HCT116 (cell line): ENCODE data around the gene C4BPA. TPM values are rescaled to one million over a fixed set of nuclear protein-coding genes. Genes with fewer than 3 reads are reported as not detected.

Experiments used
- ATAC-seq: fragments of 200-7000 bp; cut with Tn5 transposase; 2 replicates; pipeline ENCODE4 v1.9.1; 2020; ENCODE audit warnings: mild to moderate bottlenecking, moderate library complexity
- BruUV-seq: library from RNA; stranded (reverse); fragments of 400-500 nt; replicated peaks from 2 replicates; lab custom pipeline; 2021; lab: Mats Ljungman, UMichigan
- CTCF ChIA-PET: fragments of 300-600 bp; sonication (Branson Sonifier 250); formaldehyde crosslinking; loops from one replicate; lab custom pipeline; 2021; ENCODE audit warnings: antibody characterized with exemption; lab: Charles Lee
- POLR2A ChIA-PET: fragments of 300-600, 350-600 bp; sonication (Branson Sonifier 250); formaldehyde crosslinking; loops from one replicate; lab custom pipeline; 2021; ENCODE audit warnings: antibody characterized with exemption; lab: Charles Lee
- RAD21 ChIA-PET, 2 experiments: fragments of 300-600 bp; sonication (Branson Sonifier 250); formaldehyde crosslinking; loops; one replicate each; lab custom pipeline; 2023; ENCODE audit warnings: low total read pairs in 2 of 2; ENCODE audit not compliant: uncharacterized antibody in 2 of 2, unreplicated experiment in 2 of 2, low non-redundant PET in 1 of 2; lab: Charles Lee
- DNase-seq: peaks from one replicate; pipeline ENCODE4 v3.0.0-alpha.2; 2010; ENCODE audit warnings: low read depth, low spot score
- H2AFZ ChIP-seq: fragments of 200-600 bp; shearing (Covaris generic), sonication (generic); 2 replicates; pipeline ENCODE4 v1.6.1; 2017; ENCODE audit warnings: low read depth, mixed run types, mixed read lengths, antibody characterized with exemption, low read length; ENCODE audit not compliant: poor library complexity, severe bottlenecking
- H3K27ac ChIP-seq: 2 replicates; pipeline ENCODE4 v1.5.1; 2012; ENCODE audit warnings: low read depth, low read length
- H3K27me3 ChIP-seq: fragments of 200-600 bp; sonication (generic); 2 replicates; pipeline ENCODE4 v1.6.1; 2016; ENCODE audit warnings: mixed run types, low read length, mixed read lengths; ENCODE audit not compliant: insufficient read depth
- H3K36me3 ChIP-seq, 2 experiments: fragments of 200-500 bp in 1 of 2; fragments of 200-600 bp in 1 of 2; sonication (Bioruptor generic) in 1 of 2; sonication (generic) in 1 of 2; 2 replicates each; pipeline versions ENCODE4 v1.5.1 to v1.6.1; 2014 to 2016; ENCODE audit warnings: low read length in 2 of 2, inconsistent platforms in 1 of 2, mixed read lengths in 1 of 2, mixed run types in 1 of 2; ENCODE audit not compliant: insufficient read depth in 2 of 2, control insufficient read depth in 1 of 2
- H3K4me1 ChIP-seq, 2 experiments: fragments of 200-600 bp in 1 of 2; sonication (generic) in 1 of 2; 2 replicates each; pipeline versions ENCODE4 v1.5.1 to v1.6.1; 2012 to 2017; ENCODE audit warnings: low read length in 2 of 2, inconsistent platforms in 1 of 2, mild to moderate bottlenecking in 1 of 2, mixed read lengths in 1 of 2, mixed run types in 1 of 2, moderate library complexity in 1 of 2; ENCODE audit not compliant: insufficient read depth in 2 of 2, control insufficient read depth in 1 of 2
- H3K4me2 ChIP-seq: fragments of 200-600 bp; sonication (generic); 2 replicates; pipeline ENCODE4 v1.6.1; 2017; ENCODE audit warnings: mixed run types, low read length, mixed read lengths
- H3K4me3 ChIP-seq, 2 experiments: fragments of 200-600 bp in 1 of 2; sonication (generic) in 1 of 2; replicated peaks in 1 of 2; 2 replicates each; pipeline ENCODE4 v1.5.1; 2011 to 2016; ENCODE audit warnings: low read length in 2 of 2, control low read depth in 1 of 2, low read depth in 1 of 2, mild to moderate bottlenecking in 1 of 2, mixed read lengths in 1 of 2, mixed run types in 1 of 2
- H3K79me2 ChIP-seq: fragments of 200-600 bp; sonication (generic); 2 replicates; pipeline ENCODE4 v1.6.1; 2017; ENCODE audit warnings: mild to moderate bottlenecking, mixed run types, low read length, moderate library complexity, mixed read lengths; ENCODE audit not compliant: insufficient read depth
- H3K9ac ChIP-seq: fragments of 200-600 bp; sonication (generic); 2 replicates; pipeline ENCODE4 v1.6.1; 2016; ENCODE audit warnings: low read length, mixed read lengths
- H3K9me2 ChIP-seq: fragments of 200-600 bp; sonication (generic), shearing (Covaris generic); 2 replicates; pipeline ENCODE4 v1.6.1; 2017; ENCODE audit warnings: mixed run types, mild to moderate bottlenecking, moderate library complexity; ENCODE audit not compliant: insufficient read depth
- H3K9me3 ChIP-seq, 2 experiments: fragments of 200-500 bp in 1 of 2; fragments of 200-600 bp in 1 of 2; sonication (Bioruptor generic) in 1 of 2; sonication (generic) in 1 of 2; 2 replicates each; pipeline ENCODE4 v1.6.1; 2014 to 2017; ENCODE audit warnings: low read length in 2 of 2, mixed read lengths in 2 of 2, inconsistent platforms in 1 of 2, low read depth in 1 of 2, mild to moderate bottlenecking in 1 of 2, mixed run types in 1 of 2, moderate library complexity in 1 of 2; ENCODE audit not compliant: control insufficient read depth in 1 of 2, insufficient read depth in 1 of 2
- H4K20me1 ChIP-seq: fragments of 200-600 bp; sonication (generic), shearing (Covaris generic); 2 replicates; pipeline ENCODE4 v1.6.1; 2017; ENCODE audit warnings: mixed run types, mild to moderate bottlenecking, moderate library complexity; ENCODE audit not compliant: insufficient read depth
- ATF3 ChIP-seq: IDR thresholded peaks from 2 replicates; pipeline ENCODE4 v1.6.1; 2012
- CBX3 ChIP-seq: IDR thresholded peaks from 2 replicates; pipeline ENCODE4 v1.6.1; 2012; ENCODE audit warnings: low read depth
- CEBPB ChIP-seq: IDR thresholded peaks from 2 replicates; pipeline ENCODE4 v1.6.1; 2012; ENCODE audit warnings: low read depth
- CTCF ChIP-seq, 3 experiments: fragments of 200-600 bp in 1 of 3; sonication (generic) in 1 of 3; IDR thresholded peaks in 2 of 3; conservative IDR thresholded peaks in 1 of 3; 2 replicates each; pipeline ENCODE4 v1.5.1; 2012 to 2017; ENCODE audit warnings: low read depth in 2 of 3, low read length in 2 of 3, antibody characterized with exemption in 1 of 3, borderline replicate concordance in 1 of 3, control low read depth in 1 of 3, mild to moderate bottlenecking in 1 of 3, mixed read lengths in 1 of 3, mixed run types in 1 of 3, moderate library complexity in 1 of 3; ENCODE audit not compliant: insufficient read depth in 1 of 3
- EGR1 ChIP-seq: IDR thresholded peaks from 2 replicates; pipeline ENCODE4 v1.6.1; 2012; ENCODE audit warnings: low read depth
- ELF1 ChIP-seq: IDR thresholded peaks from 2 replicates; pipeline ENCODE4 v1.6.1; 2012; ENCODE audit warnings: low read depth, borderline replicate concordance
- EZH2 ChIP-seq: fragments of 200-600 bp; sonication (generic); IDR thresholded peaks from 2 replicates; pipeline ENCODE4 v1.6.1; 2017; ENCODE audit warnings: antibody characterized with exemption, mixed run types
- EZH2phosphoT487 ChIP-seq: fragments of 200-600 bp; IDR thresholded peaks from 2 replicates; pipeline ENCODE4 v1.6.1; 2018; ENCODE audit warnings: antibody characterized with exemption, borderline replicate concordance
- FOSL1 ChIP-seq: IDR thresholded peaks from 2 replicates; pipeline ENCODE4 v1.6.1; 2012; ENCODE audit warnings: low read depth
- JUND ChIP-seq: IDR thresholded peaks from 2 replicates; pipeline ENCODE4 v1.6.1; 2012
- POLR2A ChIP-seq: IDR thresholded peaks from 2 replicates; pipeline ENCODE4 v1.7.0; 2011; ENCODE audit warnings: borderline replicate concordance; ENCODE audit not compliant: insufficient read depth, insufficient read length; ENCODE audit errors: extremely low read depth
- POLR2AphosphoS5 ChIP-seq: IDR thresholded peaks from 2 replicates; pipeline ENCODE4 v1.6.1; 2011; ENCODE audit warnings: mild to moderate bottlenecking, low read depth, low read length, moderate library complexity
- RAD21 ChIP-seq: IDR thresholded peaks from 2 replicates; pipeline ENCODE4 v1.6.1; 2012; ENCODE audit warnings: low read depth, mild to moderate bottlenecking
- REST ChIP-seq: IDR thresholded peaks from 2 replicates; pipeline ENCODE4 v1.6.1; 2012; ENCODE audit warnings: low read depth
- SP1 ChIP-seq: IDR thresholded peaks from 2 replicates; pipeline ENCODE4 v1.6.1; 2012; ENCODE audit warnings: low read depth
- TCF7L2 ChIP-seq: IDR thresholded peaks from 2 replicates; pipeline ENCODE4 v1.7.0; 2011; ENCODE audit warnings: borderline replicate concordance, inconsistent platforms; ENCODE audit not compliant: insufficient read depth, insufficient read length; ENCODE audit errors: extremely low read depth
- YY1 ChIP-seq: IDR thresholded peaks from 2 replicates; pipeline ENCODE4 v1.6.1; 2011; ENCODE audit warnings: low read length, low read depth, moderate library complexity, mild to moderate bottlenecking; ENCODE audit not compliant: insufficient replicate concordance; ENCODE audit errors: extremely low read depth
- ZBTB33 ChIP-seq: IDR thresholded peaks from 2 replicates; pipeline ENCODE4 v1.6.1; 2011; ENCODE audit warnings: mild to moderate bottlenecking, low read length, moderate library complexity; ENCODE audit not compliant: insufficient replicate concordance; ENCODE audit errors: extremely low read depth
- ZNF274 ChIP-seq: fragments of 200-500 bp; sonication (Bioruptor generic); IDR thresholded peaks from 2 replicates; pipeline ENCODE4 v1.6.1; 2014; ENCODE audit warnings: mild to moderate bottlenecking, low read depth, low read length, inconsistent platforms
- intact Hi-C: fragments of 100-400 bp; cut with micrococcal nuclease; formaldehyde crosslinking; loops from 2 replicates; pipeline ENCODE4 v1.10.0; 2022
- total RNA-seq: library from RNA; stranded (reverse); gene quantifications from one replicate; pipeline ENCODE4 v1.2.1, GENCODE V29; 2021; ENCODE audit not compliant: unreplicated experiment

C4BPA gene
- total RNA-seq, 1 experiment from 2014 or later, result 0.32 TPM

- TF ChIP-seq REST (no peak), CBX3 (no peak), EZH2phosphoT487 (no peak), EZH2 (no peak), POLR2A (no peak), YY1 (no peak), POLR2AphosphoS5 (no peak), FOSL1 (no peak), CEBPB (no peak), EGR1 (no peak), ELF1 (no peak)
- TF ChIP-seq, all 23 proteins: peak for 0
Measured at GRCh38 chr1:207062058-207062457, 42.0 kb upstream of the C4BPA start (continued).

DNA sequence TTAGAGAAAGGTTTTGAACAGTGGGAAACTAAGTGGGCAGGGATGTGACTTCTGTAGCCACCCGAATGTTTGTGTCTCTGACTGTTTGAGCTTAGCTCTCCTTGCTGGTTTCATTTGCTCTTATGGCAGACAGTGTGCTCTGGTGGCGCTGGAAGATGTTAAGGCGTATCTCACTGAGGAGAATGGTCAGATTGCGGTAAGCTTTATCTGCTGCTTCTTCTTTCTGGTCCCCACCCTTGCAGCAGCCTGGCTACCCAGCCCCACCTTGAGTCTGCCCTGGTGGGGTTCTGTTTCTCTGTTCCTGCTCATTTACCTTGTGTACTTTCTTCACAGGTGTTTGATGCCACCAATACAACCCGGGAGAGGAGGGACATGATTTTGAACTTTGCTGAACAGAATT lies 41.0 kb upstream of the C4BPA start:
- Histone ChIP-seq H3K4me2 (no peak overlapping the region), H3K27ac (no peak overlapping the region), H3K27me3 (no peaks in the 10 kb centered on the region), H3K4me3 (no peak overlapping the region), H3K9ac (no peak overlapping the region), H2AFZ (no peak overlapping the region), H3K9me2 (no peaks in the 10 kb centered on the region), H3K4me1 (no peaks in the 10 kb centered on the region), H3K79me2 (no peaks in the 10 kb centered on the region), H3K9me3 (no peaks in the 10 kb centered on the region), H4K20me1 (no peaks in the 10 kb centered on the region), H3K36me3 (peaks cover 3 to 14% of the 10 kb centered on the region in 2 experiments; a peak in 2 of 4 replicates)
- ChIA-PET POLR2A (no interaction called here), RAD21 (no interaction called here), CTCF (no interaction called here)
- no TSS peak for BruUV-seq
- no peak for ATAC-seq
- no peak for DNase-seq
- intact Hi-C loops, result no loop called here
- no peak for TF ChIP-seq ATF3
- TF ChIP-seq POLR2AphosphoS5, result no peak
- no peak for TF ChIP-seq ZBTB33
- TF ChIP-seq TCF7L2, result no peak
- TF ChIP-seq RAD21, result no peak
- TF ChIP-seq POLR2A, result no peak
- no peak for TF ChIP-seq JUND
- TF ChIP-seq CTCF (IDR thresholded peaks at IDR 0.05 in 2 of 3, conservative IDR thresholded peaks at IDR 0.05 in 1 of 3; ENCODE audit: borderline replicate concordance in 1 of 3, insufficient read depth in 1 of 3, low read depth in 2 of 3, low read length in 2 of 3), result no peak
- TF ChIP-seq ZNF274, result no peak
- TF ChIP-seq YY1, result no peak
- no peak for TF ChIP-seq SP1
- TF ChIP-seq CEBPB, result no peak
